ENCODE measurements around the gene SPATA24. TPM values are rescaled to one million over a fixed set of nuclear protein-coding genes. Genes with fewer than 3 reads are reported as not detected.

SPATA24 gene
- total RNA-seq, 1 experiment from 2014 or later, result 3.1 TPM

GRCh38 chr5:139392678-139393496, 11.0 kb downstream of the SPATA24 start (continued):
- TF ChIP-seq, protein P1, sequence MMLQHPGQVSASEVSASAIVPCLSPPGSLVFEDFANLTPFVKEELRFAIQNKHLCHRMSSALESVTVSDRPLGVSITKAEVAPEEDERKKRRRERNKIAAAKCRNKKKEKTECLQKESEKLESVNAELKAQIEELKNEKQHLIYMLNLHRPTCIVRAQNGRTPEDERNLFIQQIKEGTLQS (IDR thresholded peaks at IDR 0.05), result no peak
- no peak for TF ChIP-seq RAD21 (IDR thresholded peaks at IDR 0.05; ENCODE audit: low read depth)
- TF ChIP-seq ZFX (IDR thresholded peaks at IDR 0.05), result peak; percentile 84
- no peak for TF ChIP-seq FOSL1 (IDR thresholded peaks at IDR 0.05; ENCODE audit: low read depth)
- peak; percentile 65 for TF ChIP-seq YY1 (IDR thresholded peaks at IDR 0.05; ENCODE audit: extremely low read depth, insufficient replicate concordance, low read depth, low read length)

DNA sequence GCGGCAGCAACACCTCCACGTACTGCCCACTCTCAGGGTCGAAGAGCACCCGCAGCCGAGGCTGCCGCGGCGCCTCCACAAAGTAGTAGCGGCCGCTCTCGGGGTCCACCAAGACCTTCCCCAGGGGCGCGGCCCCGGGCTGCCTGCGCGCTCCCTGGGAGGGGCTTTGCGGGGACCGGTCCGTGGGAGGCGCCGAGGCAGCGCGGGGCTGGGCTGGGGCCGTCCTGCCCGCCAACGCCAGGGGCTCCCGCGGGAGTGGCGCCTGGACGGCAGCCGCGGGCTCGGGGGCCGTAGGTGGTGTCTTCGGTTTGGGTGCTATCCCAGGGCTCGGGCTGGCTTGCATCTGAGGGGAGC, 11.6 kb downstream of the SPATA24 start:
- H3K4me3 ChIP-seq (replicated peaks in 1 of 2; ENCODE audit: low read depth in 1 of 2, low read length in 2 of 2), result peak overlapping the region; percentile 65 to 79
- no peak overlapping the region for H2AFZ ChIP-seq (ENCODE audit: low read depth, low read length, poor library complexity, severe bottlenecking)
- H3K27me3 ChIP-seq (ENCODE audit: insufficient read depth, low read length), result no peaks in the 10 kb centered on the region
- H3K9me2 ChIP-seq (ENCODE audit: insufficient read depth), result no peaks in the 10 kb centered on the region
- no TSS peak for BruUV-seq (replicated peaks)
- POLR2A ChIA-PET, result interaction anchor here (0.6 to 1.1 kb wide), 6 partner anchors 8 to 119 kb away, joined by 3 to 4 read pairs (median 4); partner anchors contain the start of gene SPATA24
- H3K4me2 ChIP-seq (ENCODE audit: low read length), result peak overlapping the region; percentile 87
- CTCF ChIA-PET, result interaction anchor here (0.6 to 3.2 kb wide), 6 partner anchors 10 to 845 kb away, joined by 3 to 10 read pairs (median 4); partner anchors contain the start of genes PAIP2 and SPATA24
- H3K79me2 ChIP-seq (ENCODE audit: insufficient read depth, low read length), result peaks cover 8% of the 10 kb centered on the region; the same call in 1 of the 2 replicates
- peaks cover 15 to 52% of the 10 kb centered on the region in 2 experiments for H3K4me1 ChIP-seq (ENCODE audit: control insufficient read depth in 1 of 2, insufficient read depth in 2 of 2, low read length in 2 of 2)
- H3K27ac ChIP-seq (ENCODE audit: low read depth, low read length), result peak overlapping the region; percentile 82
- ATAC-seq, result peak; percentile 64
- no peaks in the 10 kb centered on the region for H3K36me3 ChIP-seq (ENCODE audit: control insufficient read depth in 1 of 2, insufficient read depth in 2 of 2, low read length in 2 of 2)
- DNase-seq (ENCODE audit: low read depth, low spot score), result no peak
- H3K9ac ChIP-seq (ENCODE audit: low read length), result peak overlapping the region; percentile 89
- H4K20me1 ChIP-seq (ENCODE audit: insufficient read depth), result no peaks in the 10 kb centered on the region
- RAD21 ChIA-PET (ENCODE audit: low non-redundant PET in 1 of 2, low total read pairs in 2 of 2, uncharacterized antibody in 2 of 2, unreplicated experiment in 2 of 2), result interaction anchor here in 1 of 2 experiments (0.6 kb wide), 1 partner anchor 60 kb away, joined by 3 read pairs; no protein-coding TSS in a partner anchor
- no peaks in the 10 kb centered on the region for H3K9me3 ChIP-seq (ENCODE audit: control insufficient read depth in 1 of 2, insufficient read depth in 1 of 2, low read depth in 1 of 2, low read length in 2 of 2)
- intact Hi-C loops (cut with micrococcal nuclease), result loop anchor here (1.0 to 5.0 kb wide), 4 partner anchors 50 to 815 kb away; partner anchors contain the start of genes HSPA9 and MATR3
- TF ChIP-seq EZH2phosphoT487 (IDR thresholded peaks at IDR 0.05; ENCODE audit: borderline replicate concordance), result no peak
- no peak for TF ChIP-seq SRF (IDR thresholded peaks at IDR 0.05; ENCODE audit: low read depth)
- TF ChIP-seq, protein P2, sequence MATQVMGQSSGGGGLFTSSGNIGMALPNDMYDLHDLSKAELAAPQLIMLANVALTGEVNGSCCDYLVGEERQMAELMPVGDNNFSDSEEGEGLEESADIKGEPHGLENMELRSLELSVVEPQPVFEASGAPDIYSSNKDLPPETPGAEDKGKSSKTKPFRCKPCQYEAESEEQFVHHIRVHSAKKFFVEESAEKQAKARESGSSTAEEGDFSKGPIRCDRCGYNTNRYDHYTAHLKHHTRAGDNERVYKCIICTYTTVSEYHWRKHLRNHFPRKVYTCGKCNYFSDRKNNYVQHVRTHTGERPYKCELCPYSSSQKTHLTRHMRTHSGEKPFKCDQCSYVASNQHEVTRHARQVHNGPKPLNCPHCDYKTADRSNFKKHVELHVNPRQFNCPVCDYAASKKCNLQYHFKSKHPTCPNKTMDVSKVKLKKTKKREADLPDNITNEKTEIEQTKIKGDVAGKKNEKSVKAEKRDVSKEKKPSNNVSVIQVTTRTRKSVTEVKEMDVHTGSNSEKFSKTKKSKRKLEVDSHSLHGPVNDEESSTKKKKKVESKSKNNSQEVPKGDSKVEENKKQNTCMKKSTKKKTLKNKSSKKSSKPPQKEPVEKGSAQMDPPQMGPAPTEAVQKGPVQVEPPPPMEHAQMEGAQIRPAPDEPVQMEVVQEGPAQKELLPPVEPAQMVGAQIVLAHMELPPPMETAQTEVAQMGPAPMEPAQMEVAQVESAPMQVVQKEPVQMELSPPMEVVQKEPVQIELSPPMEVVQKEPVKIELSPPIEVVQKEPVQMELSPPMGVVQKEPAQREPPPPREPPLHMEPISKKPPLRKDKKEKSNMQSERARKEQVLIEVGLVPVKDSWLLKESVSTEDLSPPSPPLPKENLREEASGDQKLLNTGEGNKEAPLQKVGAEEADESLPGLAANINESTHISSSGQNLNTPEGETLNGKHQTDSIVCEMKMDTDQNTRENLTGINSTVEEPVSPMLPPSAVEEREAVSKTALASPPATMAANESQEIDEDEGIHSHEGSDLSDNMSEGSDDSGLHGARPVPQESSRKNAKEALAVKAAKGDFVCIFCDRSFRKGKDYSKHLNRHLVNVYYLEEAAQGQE (IDR thresholded peaks at IDR 0.05; ENCODE audit: low read depth), result no peak
- no peak for TF ChIP-seq MAX (IDR thresholded peaks at IDR 0.05)
- no peak for TF ChIP-seq YY1 (IDR thresholded peaks at IDR 0.05; ENCODE audit: extremely low read depth, insufficient replicate concordance, low read depth, low read length)
- TF ChIP-seq EZH2 (IDR thresholded peaks at IDR 0.05), result no peak
- no peak for TF ChIP-seq ZFX (IDR thresholded peaks at IDR 0.05)
- no peak for TF ChIP-seq ZBTB33 (IDR thresholded peaks at IDR 0.05; ENCODE audit: extremely low read depth, insufficient replicate concordance, low read length)
- no peak for TF ChIP-seq CBX3 (IDR thresholded peaks at IDR 0.05; ENCODE audit: low read depth)
- TF ChIP-seq FOSL1 (IDR thresholded peaks at IDR 0.05; ENCODE audit: low read depth), result no peak
- no peak for TF ChIP-seq EGR1 (IDR thresholded peaks at IDR 0.05; ENCODE audit: low read depth)
- TF ChIP-seq TCF7L2 (IDR thresholded peaks at IDR 0.05; ENCODE audit: borderline replicate concordance, extremely low read depth, insufficient read depth, insufficient read length), result no peak
- TF ChIP-seq ELF1 (IDR thresholded peaks at IDR 0.05; ENCODE audit: borderline replicate concordance, low read depth), result no peak
